Brain microvascular endothelial cell (primary cell): Measurements from ENCODE around the gene TOMM6.
"Not testable (repeated sequence)": the region's sequence is repeated elsewhere in the genome, so short reads cannot be mapped to it uniquely, and the experiment has no call there.

ENCODE experiments used
- DNase-seq: peaks from one replicate; pipeline ENCODE4 v3.0.0-alpha.2; 2020
- H3K27ac ChIP-seq: fragments of 250-450 bp; sonication (Bioruptor Pico); 2 replicates; pipeline ENCODE4 v1.5.1; 2020; ENCODE audit warnings: mild to moderate bottlenecking, moderate library complexity
- H3K27me3 ChIP-seq: fragments of 250-450 bp; sonication (Bioruptor Pico); replicated peaks from 2 replicates; pipeline ENCODE4 v1.5.1; 2020; ENCODE audit warnings: mild to moderate bottlenecking
- H3K36me3 ChIP-seq: fragments of 250-450 bp; sonication (Bioruptor Pico); replicated peaks from 2 replicates; pipeline ENCODE4 v1.5.1; 2020; ENCODE audit warnings: mild to moderate bottlenecking
- H3K4me3 ChIP-seq: 2 replicates; pipeline ENCODE4 v1.5.1; 2011; ENCODE audit warnings: low read depth, mild to moderate bottlenecking, control low read depth, low read length, moderate library complexity
- in situ Hi-C: cut with HindIII; loops from 2 replicates; pipeline ENCODE4 v1.10.0; 2017; ENCODE audit warnings: low sequenced_read_pairs, low pct_ligation_motif_present
- TF ChIP-seq, protein P1 (sequence below): IDR thresholded peaks from 2 replicates; pipeline ENCODE4 v1.5.1; 2011; ENCODE audit warnings: low read depth, mild to moderate bottlenecking, moderate library complexity, low read length, control low read depth, inconsistent platforms; ENCODE audit errors: missing control alignments

The TOMM6 gene

DNA sequence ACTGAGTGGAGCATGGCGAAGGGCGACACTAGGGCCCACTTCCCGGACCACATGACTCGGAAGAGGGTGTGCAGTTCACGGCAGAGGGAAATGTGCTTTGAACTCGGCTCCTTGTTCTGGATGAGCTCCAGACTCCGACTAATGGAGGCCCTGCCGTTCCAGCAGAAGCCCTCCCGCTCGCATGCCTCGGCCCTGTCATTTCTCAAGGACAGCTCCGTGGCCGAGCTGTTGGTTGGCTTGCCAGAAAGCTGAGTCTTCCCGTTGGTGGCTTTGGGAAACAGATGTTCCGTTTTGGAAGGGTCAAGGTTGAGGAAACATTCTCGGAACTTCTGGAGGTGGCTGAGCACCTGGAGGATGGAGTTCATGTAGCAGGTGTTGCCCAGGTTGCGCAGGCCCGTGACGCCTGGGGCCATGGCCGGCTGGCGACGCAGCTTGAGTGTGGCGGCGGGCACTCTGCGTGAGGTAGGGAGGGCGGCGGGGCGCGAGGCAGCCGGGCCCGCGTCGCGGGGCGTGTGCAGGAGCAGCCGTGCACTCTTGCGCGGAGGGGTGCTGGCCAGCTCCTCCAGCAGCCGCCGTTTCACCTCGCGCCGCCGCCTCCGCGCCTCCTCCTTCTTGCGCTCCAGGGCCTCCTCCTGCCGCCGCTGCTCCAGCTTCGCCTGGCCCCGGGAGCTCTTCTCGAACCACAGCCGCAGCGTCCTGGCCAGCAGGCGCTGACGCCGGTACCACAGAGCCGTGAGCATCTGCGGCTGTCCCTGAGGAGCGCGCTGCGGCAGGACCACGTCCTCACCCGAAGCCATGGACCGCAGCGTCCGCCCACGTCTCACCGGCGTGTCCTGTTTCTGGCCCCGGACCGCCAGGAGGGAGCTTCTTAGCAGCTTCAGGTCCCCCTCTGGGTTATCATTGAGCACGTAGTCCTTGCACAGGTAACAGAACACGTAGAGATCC is 18.6 kb downstream of the TOMM6 start:
- Histone ChIP-seq H3K27ac (no peak overlapping the region), H3K36me3 (no peaks in the 10 kb centered on the region), H3K27me3 (no peaks in the 10 kb centered on the region), H3K4me3 (no peak overlapping the region)
- no peak for DNase-seq
- in situ Hi-C loops, result no loop called here
- TF ChIP-seq, protein P1, sequence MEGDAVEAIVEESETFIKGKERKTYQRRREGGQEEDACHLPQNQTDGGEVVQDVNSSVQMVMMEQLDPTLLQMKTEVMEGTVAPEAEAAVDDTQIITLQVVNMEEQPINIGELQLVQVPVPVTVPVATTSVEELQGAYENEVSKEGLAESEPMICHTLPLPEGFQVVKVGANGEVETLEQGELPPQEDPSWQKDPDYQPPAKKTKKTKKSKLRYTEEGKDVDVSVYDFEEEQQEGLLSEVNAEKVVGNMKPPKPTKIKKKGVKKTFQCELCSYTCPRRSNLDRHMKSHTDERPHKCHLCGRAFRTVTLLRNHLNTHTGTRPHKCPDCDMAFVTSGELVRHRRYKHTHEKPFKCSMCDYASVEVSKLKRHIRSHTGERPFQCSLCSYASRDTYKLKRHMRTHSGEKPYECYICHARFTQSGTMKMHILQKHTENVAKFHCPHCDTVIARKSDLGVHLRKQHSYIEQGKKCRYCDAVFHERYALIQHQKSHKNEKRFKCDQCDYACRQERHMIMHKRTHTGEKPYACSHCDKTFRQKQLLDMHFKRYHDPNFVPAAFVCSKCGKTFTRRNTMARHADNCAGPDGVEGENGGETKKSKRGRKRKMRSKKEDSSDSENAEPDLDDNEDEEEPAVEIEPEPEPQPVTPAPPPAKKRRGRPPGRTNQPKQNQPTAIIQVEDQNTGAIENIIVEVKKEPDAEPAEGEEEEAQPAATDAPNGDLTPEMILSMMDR, result no peak

- in situ Hi-C loops, result no loop called here
- Histone ChIP-seq H3K27ac (no peak overlapping the region), H3K27me3 (no peaks in the 10 kb centered on the region), H3K4me3 (no peak overlapping the region), H3K36me3 (no peaks in the 10 kb centered on the region)
- DNase-seq, result no peak
- TF ChIP-seq, protein P1, result no peak
Observed at GRCh38 chr6:41811095-41811494, 23.6 kb downstream of the TOMM6 start.

DNA sequence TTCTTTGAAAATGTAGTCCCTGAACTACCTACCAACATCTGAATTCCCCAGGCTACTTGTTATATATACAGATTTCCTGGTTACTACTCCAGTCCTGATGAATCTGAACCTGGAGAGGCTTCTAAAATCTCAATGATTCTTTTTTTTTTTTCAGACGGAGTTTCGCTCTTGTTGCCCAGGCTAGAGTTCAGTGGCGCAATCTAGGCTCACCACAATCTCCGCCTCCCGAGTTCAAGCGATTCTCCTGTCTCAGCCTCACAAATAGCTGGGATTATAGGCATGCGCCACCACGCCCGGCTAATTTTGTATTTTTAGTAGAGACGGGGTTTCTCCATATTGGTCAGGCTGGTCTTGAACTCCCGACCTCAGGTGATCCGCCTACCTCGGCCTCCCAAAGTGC is 24.5 kb downstream of the TOMM6 start:
- in situ Hi-C loops, result not testable (repeated sequence)

GRCh38 chr6:41813469-41813868 is 26.0 kb downstream of the TOMM6 start:
- Histone ChIP-seq H3K27me3 (no peaks in the 10 kb centered on the region), H3K27ac (no peak overlapping the region), H3K36me3 (no peaks in the 10 kb centered on the region), H3K4me3 (no peak overlapping the region)
- DNase-seq, result no peak
- in situ Hi-C loops, result no loop called here
- TF ChIP-seq, protein P1, result no peak

More for the DNA sequence above, 24.5 kb downstream of the TOMM6 start:
- not testable (repeated sequence) for H3K36me3 ChIP-seq, H3K27ac ChIP-seq, DNase-seq, H3K4me3 ChIP-seq, H3K27me3 ChIP-seq

GRCh38 chr6:41813956-41814355 is 26.5 kb downstream of the TOMM6 start:
- in situ Hi-C loops, result no loop called here
- H3K27ac ChIP-seq, result no peak overlapping the region
- no peaks in the 10 kb centered on the region for H3K27me3 ChIP-seq
- no peak for DNase-seq
- no peak overlapping the region for H3K4me3 ChIP-seq
- no peaks in the 10 kb centered on the region for H3K36me3 ChIP-seq
- TF ChIP-seq, protein P1, result no peak

- Histone ChIP-seq H3K36me3 (no peaks in the 10 kb centered on the region), H3K27me3 (no peaks in the 10 kb centered on the region), H3K4me3 (no peak overlapping the region), H3K27ac (no peak overlapping the region)
- in situ Hi-C loops, result no loop called here
- no peak for DNase-seq
- TF ChIP-seq, protein P1, result no peak
Observed at GRCh38 chr6:41814629-41815028, 27.1 kb downstream of the TOMM6 start.
